ENCODE measurements around the gene C16orf74. TPM values are rescaled to one million over a fixed set of nuclear protein-coding genes. Genes with fewer than 3 reads are reported as not detected.

C16orf74 gene
- polyA plus RNA-seq, 1 experiment, result 3.2 TPM

DNA sequence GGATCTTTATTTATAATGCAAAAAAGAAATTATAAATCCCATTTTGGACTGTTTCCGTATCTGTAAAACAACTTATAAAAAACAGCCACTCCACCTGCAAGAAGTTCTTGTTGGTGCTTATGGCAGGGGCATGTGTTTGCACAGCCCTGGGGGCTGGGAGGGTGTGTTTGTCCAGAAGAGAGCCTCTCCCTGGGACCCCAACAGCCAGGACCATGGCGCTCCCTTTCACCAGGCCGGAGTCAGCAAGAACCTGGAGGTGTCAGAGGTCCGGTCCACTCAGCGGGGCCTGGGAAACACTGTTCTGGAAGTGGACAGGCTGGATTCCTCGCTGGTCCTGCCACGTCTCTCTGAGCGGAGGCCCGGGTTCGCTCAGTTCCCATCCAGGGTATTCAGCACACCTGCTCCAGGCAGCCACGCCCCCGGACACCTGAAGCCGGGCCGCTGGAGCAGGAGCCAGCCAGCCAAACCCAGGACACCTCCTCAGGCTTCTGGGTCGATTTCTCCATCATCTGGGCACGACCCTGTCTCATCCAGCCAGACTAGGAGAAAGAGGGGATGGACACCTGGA lies 43.3 kb downstream of the C16orf74 start:
- Histone ChIP-seq H3K9me3 (ENCODE audit: control insufficient read depth, insufficient read depth, low read length) (peaks cover 10% of the 10 kb centered on the region), H3K4me3 (ENCODE audit: low read depth, low read length) (no peak overlapping the region), H3K27me3 (ENCODE audit: control insufficient read depth, insufficient read depth, low read length) (no peaks in the 10 kb centered on the region), H3K27ac (ENCODE audit: low read depth, low read length) (no peak overlapping the region)
- ChIA-PET CTCF (interaction anchor here (1.5 to 2.3 kb wide), 2 partner anchors 10 kb away, joined by 5 to 6 read pairs; no protein-coding TSS in a partner anchor), POLR2A (no interaction called here)
- DNase-seq (ENCODE audit: low read depth, low spot score), result no peak
- TF ChIP-seq, protein P1, sequence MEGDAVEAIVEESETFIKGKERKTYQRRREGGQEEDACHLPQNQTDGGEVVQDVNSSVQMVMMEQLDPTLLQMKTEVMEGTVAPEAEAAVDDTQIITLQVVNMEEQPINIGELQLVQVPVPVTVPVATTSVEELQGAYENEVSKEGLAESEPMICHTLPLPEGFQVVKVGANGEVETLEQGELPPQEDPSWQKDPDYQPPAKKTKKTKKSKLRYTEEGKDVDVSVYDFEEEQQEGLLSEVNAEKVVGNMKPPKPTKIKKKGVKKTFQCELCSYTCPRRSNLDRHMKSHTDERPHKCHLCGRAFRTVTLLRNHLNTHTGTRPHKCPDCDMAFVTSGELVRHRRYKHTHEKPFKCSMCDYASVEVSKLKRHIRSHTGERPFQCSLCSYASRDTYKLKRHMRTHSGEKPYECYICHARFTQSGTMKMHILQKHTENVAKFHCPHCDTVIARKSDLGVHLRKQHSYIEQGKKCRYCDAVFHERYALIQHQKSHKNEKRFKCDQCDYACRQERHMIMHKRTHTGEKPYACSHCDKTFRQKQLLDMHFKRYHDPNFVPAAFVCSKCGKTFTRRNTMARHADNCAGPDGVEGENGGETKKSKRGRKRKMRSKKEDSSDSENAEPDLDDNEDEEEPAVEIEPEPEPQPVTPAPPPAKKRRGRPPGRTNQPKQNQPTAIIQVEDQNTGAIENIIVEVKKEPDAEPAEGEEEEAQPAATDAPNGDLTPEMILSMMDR (IDR thresholded peaks at IDR 0.05; ENCODE audit: low read depth, low read length), result no peak

DNA sequence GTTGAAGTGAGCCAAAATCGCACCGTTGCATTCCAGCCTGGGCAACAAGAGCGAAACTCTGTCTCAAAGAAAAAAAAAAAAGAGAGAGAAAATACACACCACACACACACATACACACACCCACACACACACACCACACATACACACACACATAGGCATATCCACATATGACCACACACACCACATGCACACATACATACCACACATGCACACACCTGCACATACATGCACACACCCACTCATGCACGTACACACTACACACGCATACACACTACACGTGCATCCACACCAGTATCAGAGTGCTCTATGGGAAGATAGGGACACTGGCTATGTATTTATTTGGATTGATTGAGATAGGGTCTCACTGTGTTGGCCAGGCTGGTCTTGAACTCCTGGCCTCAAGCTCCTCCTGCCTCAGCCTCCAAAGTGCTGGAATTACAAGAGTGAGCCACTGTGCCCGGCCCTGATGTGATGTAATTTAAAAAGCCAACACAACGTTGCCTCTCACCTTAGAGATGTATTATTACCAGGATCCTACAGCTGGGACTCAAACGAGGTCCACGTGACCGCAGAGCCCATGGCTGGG lies 44.4 kb downstream of the C16orf74 start:
- H3K27ac ChIP-seq (ENCODE audit: low read depth, low read length), result no peak overlapping the region
- ChIA-PET CTCF (interaction anchor here (0.7 to 1.5 kb wide), 2 partner anchors 11 to 20 kb away, joined by 4 to 5 read pairs; no protein-coding TSS in a partner anchor), POLR2A (no interaction called here)
- no peaks in the 10 kb centered on the region for H3K27me3 ChIP-seq (ENCODE audit: control insufficient read depth, insufficient read depth, low read length)
- H3K9me3 ChIP-seq (ENCODE audit: control insufficient read depth, insufficient read depth, low read length), result no peaks in the 10 kb centered on the region; the same call in 1 of the 2 replicates
- TF ChIP-seq, protein P1 (IDR thresholded peaks at IDR 0.05; ENCODE audit: low read depth, low read length), result no peak
- no peak overlapping the region for H3K4me3 ChIP-seq (ENCODE audit: low read depth, low read length)
- DNase-seq (ENCODE audit: low read depth, low spot score), result no peak

- no peak overlapping the region for H3K4me3 ChIP-seq (ENCODE audit: low read depth, low read length)
- H3K27me3 ChIP-seq (ENCODE audit: control insufficient read depth, insufficient read depth, low read length), result no peaks in the 10 kb centered on the region
- POLR2A ChIA-PET, result no interaction called here
- no peaks in the 10 kb centered on the region; the same call in 1 of the 2 replicates for H3K9me3 ChIP-seq (ENCODE audit: control insufficient read depth, insufficient read depth, low read length)
- TF ChIP-seq, protein P1 (IDR thresholded peaks at IDR 0.05; ENCODE audit: low read depth, low read length), result no peak
- no peak for DNase-seq (ENCODE audit: low read depth, low spot score)
- H3K27ac ChIP-seq (ENCODE audit: low read depth, low read length), result no peak overlapping the region
- CTCF ChIA-PET, result no interaction called here
Observed at GRCh38 chr16:85704900-85705846, 45.7 kb downstream of the C16orf74 start.

DNA sequence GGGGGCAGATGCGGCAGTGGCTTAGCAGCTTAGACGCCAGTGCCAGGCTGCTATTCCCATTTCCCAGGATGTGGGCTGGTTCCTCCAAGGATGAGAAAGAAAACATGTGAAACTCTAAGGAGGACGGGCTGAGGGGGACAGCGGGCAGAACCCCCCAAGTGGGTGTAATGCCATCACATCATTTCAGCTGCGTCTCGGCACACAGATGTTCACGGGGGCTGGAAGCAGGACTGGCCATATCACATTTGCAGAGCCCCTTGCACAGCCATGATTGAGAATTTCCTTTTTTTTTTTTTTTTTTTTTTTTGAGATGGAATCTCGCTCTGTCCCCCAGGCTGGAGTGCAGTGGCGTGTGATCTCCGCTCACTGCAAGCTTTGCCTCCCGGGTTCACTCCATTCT lies 46.9 kb downstream of the C16orf74 start:
- TF ChIP-seq, protein P1 (IDR thresholded peaks at IDR 0.05; ENCODE audit: low read depth, low read length), result no peak
- no peaks in the 10 kb centered on the region for H3K27me3 ChIP-seq (ENCODE audit: control insufficient read depth, insufficient read depth, low read length)
- H3K9me3 ChIP-seq (ENCODE audit: control insufficient read depth, insufficient read depth, low read length), result no peaks in the 10 kb centered on the region
- no peak overlapping the region for H3K27ac ChIP-seq (ENCODE audit: low read depth, low read length)
- ChIA-PET CTCF (interaction anchor here (0.5 to 1.2 kb wide), 2 partner anchors 11 to 13 kb away, joined by 3 to 8 read pairs; no protein-coding TSS in a partner anchor), POLR2A (no interaction called here)
- no peak for DNase-seq (ENCODE audit: low read depth, low spot score)
- H3K4me3 ChIP-seq (ENCODE audit: low read depth, low read length), result no peak overlapping the region
